Uterus (tissue), 4 donors: ENCODE data around the gene CBARP. TPM values are rescaled to one million over a fixed set of nuclear protein-coding genes. Genes with fewer than 3 reads are reported as not detected.
A peak's percentile ranks its signal among the peaks of the same experiment; 100 is the strongest.

Experiments used
- DNase-seq, 2 donors: peaks; one replicate each; pipeline ENCODE4 v3.0.0-alpha.2; 2019 to 2020
- H3K27ac ChIP-seq, 2 donors: fragments of 200-600 bp; sonication (generic); 1 replicate in 1 of 2; 2 replicates in 1 of 2; pipeline ENCODE4 v1.5.1; 2016 to 2018
- H3K27me3 ChIP-seq, 2 donors: fragments of 200-600 bp; sonication (generic); one replicate each; pipeline ENCODE4 v1.5.1; 2018 to 2019; ENCODE audit warnings: control low read depth in 1 of 2
- H3K36me3 ChIP-seq, 2 donors: fragments of 200-600 bp; sonication (generic); one replicate each; pipeline ENCODE4 v1.5.1; 2019; ENCODE audit warnings: control low read depth in 1 of 2
- H3K4me1 ChIP-seq, 2 donors: fragments of 200-600 bp; sonication (generic); one replicate each; pipeline ENCODE4 v1.5.1; 2018 to 2019; ENCODE audit warnings: control low read depth in 1 of 2
- H3K4me3 ChIP-seq, 2 donors: fragments of 200-600 bp; sonication (generic); 1 replicate in 1 of 2; 2 replicates in 1 of 2; pipeline ENCODE4 v1.5.1; 2018 to 2019; ENCODE audit warnings: mild to moderate bottlenecking in 1 of 2
- H3K9me3 ChIP-seq, 2 donors: fragments of 200-600 bp; sonication (generic); one replicate each; pipeline ENCODE4 v1.5.1; 2019; ENCODE audit warnings: control low read depth in 1 of 2
- CTCF ChIP-seq, 4 experiments: fragments of 200-600 bp in 2 of 4; fragments of 450-650 bp in 2 of 4; sonication (generic) in 2 of 4; IDR thresholded peaks; one replicate each; pipeline ENCODE4 v1.5.1; 2016 to 2019; ENCODE audit warnings: antibody characterized with exemption in 4 of 4, mild to moderate bottlenecking in 2 of 4, moderate library complexity in 1 of 4
- POLR2A ChIP-seq, 2 donors: fragments of 450-650 bp; IDR thresholded peaks; one replicate each; pipeline ENCODE4 v1.6.1; 2016; ENCODE audit warnings: antibody characterized with exemption in 2 of 2, mild to moderate bottlenecking in 1 of 2, moderate library complexity in 1 of 2
- intact Hi-C: fragments of 100-400 bp; cut with DNase I; formaldehyde crosslinking; loops from one replicate; pipeline ENCODE4 v1.15.1; 2023; ENCODE audit warnings: low total_unique reads
- total RNA-seq, 4 donors: library from RNA; depleted of rRNA in 3 of 4; stranded (reverse); fragments of >200 nt in 3 of 4; gene quantifications; one replicate each; pipeline versions ENCODE4 v1.1.0 to v1.2.4, GENCODE V29; 2014 to 2023
- donor health status: DM: yes; HTN: yes; CAD: no.

CBARP gene
- total RNA-seq, 4 donors from 2014 or later = 0.26 to 1.5 (median 1.0) TPM; not detected in 1

- no peak overlapping the region for H3K4me3 ChIP-seq
- no peak for DNase-seq
- intact Hi-C loops = no loop called here
- no peaks in the 10 kb centered on the region for H3K27me3 ChIP-seq
- no peak for TF ChIP-seq POLR2A (IDR thresholded peaks at IDR 0.05)
- TF ChIP-seq CTCF (IDR thresholded peaks at IDR 0.05) = no peak
- no peak overlapping the region for H3K27ac ChIP-seq
- no peaks in the 10 kb centered on the region for H3K9me3 ChIP-seq
- peaks cover 0 to 8% of the 10 kb centered on the region in 2 donors for H3K4me1 ChIP-seq
- H3K36me3 ChIP-seq = no peaks in the 10 kb centered on the region
These were observed 12.2 kb downstream of the CBARP start for GRCh38 chr19:1225440-1226226.

- TF ChIP-seq CTCF (IDR thresholded peaks at IDR 0.05) = no peak
- no peak for TF ChIP-seq POLR2A (IDR thresholded peaks at IDR 0.05)
- no peak for DNase-seq
- no peaks in the 10 kb centered on the region for H3K9me3 ChIP-seq
- no peak overlapping the region for H3K4me3 ChIP-seq
- peaks cover 0 to 8% of the 10 kb centered on the region in 2 donors for H3K4me1 ChIP-seq
- no peaks in the 10 kb centered on the region for H3K27me3 ChIP-seq
- no peak overlapping the region for H3K27ac ChIP-seq
- intact Hi-C loops = no loop called here
- H3K36me3 ChIP-seq = no peaks in the 10 kb centered on the region
These were observed 13.0 kb downstream of the CBARP start for GRCh38 chr19:1224847-1225246.

GRCh38 chr19:1224047-1224825, 13.6 kb downstream of the CBARP start:
- intact Hi-C loops = no loop called here
- no peak for DNase-seq
- Histone ChIP-seq H3K4me1 (peaks cover 0 to 8% of the 10 kb centered on the region in 2 donors), H3K27me3 (no peaks in the 10 kb centered on the region), H3K36me3 (no peaks in the 10 kb centered on the region), H3K4me3 (no peak overlapping the region), H3K27ac (peak overlapping the region in 1 of 2 donors; percentile 31), H3K9me3 (no peaks in the 10 kb centered on the region)
- TF ChIP-seq POLR2A (IDR thresholded peaks at IDR 0.05) = no peak
- TF ChIP-seq CTCF (IDR thresholded peaks at IDR 0.05) = no peak

- Histone ChIP-seq H3K27ac (peak overlapping the region in 1 of 2 donors; percentile 31), H3K36me3 (no peaks in the 10 kb centered on the region)
- intact Hi-C loops = no loop called here
These were observed 14.6 kb downstream of the CBARP start for GRCh38 chr19:1223018-1223855.

More at GRCh38 chr19:1223018-1223855, 14.6 kb downstream of the CBARP start:
- TF ChIP-seq CTCF (IDR thresholded peaks at IDR 0.05) = peak in 2 of 4 experiments; percentile 21 to 33
- TF ChIP-seq POLR2A (IDR thresholded peaks at IDR 0.05) = no peak
- H3K9me3 ChIP-seq = no peaks in the 10 kb centered on the region
- H3K27me3 ChIP-seq = no peaks in the 10 kb centered on the region
- H3K4me1 ChIP-seq = peaks cover 0 to 8% of the 10 kb centered on the region in 2 donors
- no peak overlapping the region for H3K4me3 ChIP-seq
- DNase-seq = no peak
